Caco-2 (cell line): ENCODE measurements around the gene GLUD2. TPM values are rescaled to one million over a fixed set of nuclear protein-coding genes. Genes with fewer than 3 reads are reported as not detected.
"Not testable (repeated sequence)": the region's sequence is repeated elsewhere in the genome, so short reads cannot be mapped to it uniquely, and the experiment has no call there.

ENCODE experiments used
- BruUV-seq: library from RNA; stranded (reverse); fragments of 400-500 nt; replicated peaks from 2 replicates; lab custom pipeline; 2021; lab: Mats Ljungman, UMichigan
- CTCF ChIA-PET: fragments of 300-600 bp; sonication (Branson Sonifier 250); formaldehyde crosslinking; loops from one replicate; lab custom pipeline; 2022; ENCODE audit warnings: antibody characterized with exemption; lab: Charles Lee
- POLR2A ChIA-PET: fragments of 300-600 bp; sonication (Branson Sonifier 250); formaldehyde crosslinking; loops from one replicate; lab custom pipeline; 2022; ENCODE audit warnings: antibody characterized with exemption; lab: Charles Lee
- DNase-seq, 2 experiments: peaks; one replicate each; pipeline versions ENCODE4 v3.0.0 to v3.0.0-alpha.2; 2020 to 2022
- H3K27me3 ChIP-seq: replicated peaks from 2 replicates; pipeline ENCODE4 v1.6.0; 2011; ENCODE audit warnings: low read length; ENCODE audit not compliant: control insufficient read depth, insufficient read depth
- H3K36me3 ChIP-seq: 2 replicates; pipeline ENCODE4 v1.5.1; 2011; ENCODE audit warnings: low read length; ENCODE audit not compliant: control insufficient read depth, insufficient read depth
- H3K4me1 ChIP-seq: fragments of 250-450 bp; sonication (Bioruptor Pico); 2 replicates; pipeline ENCODE4 v1.5.1; 2020; ENCODE audit warnings: mild to moderate bottlenecking
- H3K4me3 ChIP-seq: 2 replicates; pipeline ENCODE4 v1.5.1; 2011; ENCODE audit warnings: low read depth, mild to moderate bottlenecking, control low read depth, low read length
- H3K9me3 ChIP-seq: fragments of 250-450 bp; sonication (Bioruptor Pico); 2 replicates; pipeline ENCODE4 v1.5.1; 2020; ENCODE audit warnings: mild to moderate bottlenecking, moderate library complexity
- H3K27ac Mint-ChIP-seq: one replicate; pipeline ENCODE4 v1.8.0; 2022; ENCODE audit warnings: mixed read lengths; ENCODE audit not compliant: unreplicated experiment
- H3K27me3 Mint-ChIP-seq: one replicate; pipeline ENCODE4 v1.8.0; 2022; ENCODE audit warnings: mixed read lengths; ENCODE audit not compliant: insufficient read depth, unreplicated experiment
- H3K36me3 Mint-ChIP-seq: one replicate; pipeline ENCODE4 v1.8.0; 2022; ENCODE audit warnings: mild to moderate bottlenecking, mixed read lengths; ENCODE audit not compliant: insufficient read depth, unreplicated experiment
- H3K4me1 Mint-ChIP-seq: one replicate; pipeline ENCODE4 v1.8.0; 2022; ENCODE audit warnings: low read depth, mixed read lengths; ENCODE audit not compliant: unreplicated experiment
- H3K4me3 Mint-ChIP-seq: one replicate; pipeline ENCODE4 v1.8.0; 2022; ENCODE audit warnings: mild to moderate bottlenecking, moderate library complexity, mixed read lengths; ENCODE audit not compliant: unreplicated experiment
- H3K9me3 Mint-ChIP-seq: one replicate; pipeline ENCODE4 v1.8.0; 2022; ENCODE audit warnings: mixed read lengths; ENCODE audit not compliant: unreplicated experiment
- intact Hi-C: fragments of 100-400 bp; cut with micrococcal nuclease; formaldehyde crosslinking; loops from one replicate; pipeline ENCODE4 v1.10.0; 2022; ENCODE audit not compliant: unreplicated experiment
- total RNA-seq: library from RNA; stranded (reverse); gene quantifications from 2 replicates; pipeline ENCODE4 v1.2.3, GENCODE V29; 2022
- TF ChIP-seq, protein P1 (sequence below), 2 experiments: fragments of 200-600 bp in 1 of 2; IDR thresholded peaks; 1 replicate in 1 of 2; 2 replicates in 1 of 2; pipeline versions ENCODE4 v1.5.1 to v1.8.0; 2011 to 2022; ENCODE audit warnings: antibody characterized with exemption in 1 of 2, control low read depth in 1 of 2, inconsistent platforms in 1 of 2, low read depth in 1 of 2, low read length in 1 of 2, mild to moderate bottlenecking in 1 of 2, moderate library complexity in 1 of 2; ENCODE audit not compliant: insufficient read depth in 1 of 2, severe bottlenecking in 1 of 2, unreplicated experiment in 1 of 2

GLUD2 gene
- total RNA-seq, 1 experiment from 2014 or later = 1.3 TPM

- POLR2A ChIA-PET = no interaction called here
- Mint-ChIP-seq H3K4me3 (no peak overlapping the region), H3K36me3 (no peaks in the 10 kb centered on the region), H3K4me1 (no peaks in the 10 kb centered on the region), H3K27ac (no peak overlapping the region), H3K9me3 (no peaks in the 10 kb centered on the region), H3K27me3 (no peaks in the 10 kb centered on the region)
- no TSS peak for BruUV-seq
- H3K36me3 ChIP-seq = no peaks in the 10 kb centered on the region
- H3K4me1 ChIP-seq = no peaks in the 10 kb centered on the region
- no peaks in the 10 kb centered on the region for H3K9me3 ChIP-seq
- TF ChIP-seq, protein P1, sequence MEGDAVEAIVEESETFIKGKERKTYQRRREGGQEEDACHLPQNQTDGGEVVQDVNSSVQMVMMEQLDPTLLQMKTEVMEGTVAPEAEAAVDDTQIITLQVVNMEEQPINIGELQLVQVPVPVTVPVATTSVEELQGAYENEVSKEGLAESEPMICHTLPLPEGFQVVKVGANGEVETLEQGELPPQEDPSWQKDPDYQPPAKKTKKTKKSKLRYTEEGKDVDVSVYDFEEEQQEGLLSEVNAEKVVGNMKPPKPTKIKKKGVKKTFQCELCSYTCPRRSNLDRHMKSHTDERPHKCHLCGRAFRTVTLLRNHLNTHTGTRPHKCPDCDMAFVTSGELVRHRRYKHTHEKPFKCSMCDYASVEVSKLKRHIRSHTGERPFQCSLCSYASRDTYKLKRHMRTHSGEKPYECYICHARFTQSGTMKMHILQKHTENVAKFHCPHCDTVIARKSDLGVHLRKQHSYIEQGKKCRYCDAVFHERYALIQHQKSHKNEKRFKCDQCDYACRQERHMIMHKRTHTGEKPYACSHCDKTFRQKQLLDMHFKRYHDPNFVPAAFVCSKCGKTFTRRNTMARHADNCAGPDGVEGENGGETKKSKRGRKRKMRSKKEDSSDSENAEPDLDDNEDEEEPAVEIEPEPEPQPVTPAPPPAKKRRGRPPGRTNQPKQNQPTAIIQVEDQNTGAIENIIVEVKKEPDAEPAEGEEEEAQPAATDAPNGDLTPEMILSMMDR (IDR thresholded peaks at IDR 0.05; ENCODE audit: insufficient read depth in 1 of 2, low read depth in 1 of 2, low read length in 1 of 2, severe bottlenecking in 1 of 2, unreplicated experiment in 1 of 2) = no peak
- intact Hi-C loops = no loop called here
- no peaks in the 10 kb centered on the region for H3K27me3 ChIP-seq
- DNase-seq = no peak
- H3K4me3 ChIP-seq = no peak overlapping the region
- CTCF ChIA-PET = no interaction called here
Observed at GRCh38 chrX:121052122-121052521, 4.7 kb downstream of the GLUD2 start.

GRCh38 chrX:121062289-121062688, 14.9 kb downstream of the GLUD2 start:
- TF ChIP-seq, protein P1 (IDR thresholded peaks at IDR 0.05; ENCODE audit: insufficient read depth in 1 of 2, low read depth in 1 of 2, low read length in 1 of 2, severe bottlenecking in 1 of 2, unreplicated experiment in 1 of 2) = no peak
- Histone ChIP-seq H3K4me3 (no peak overlapping the region), H3K27me3 (no peaks in the 10 kb centered on the region), H3K36me3 (no peaks in the 10 kb centered on the region), H3K4me1 (no peaks in the 10 kb centered on the region), H3K9me3 (no peaks in the 10 kb centered on the region)
- Mint-ChIP-seq H3K9me3 (no peaks in the 10 kb centered on the region), H3K4me1 (no peaks in the 10 kb centered on the region), H3K36me3 (no peaks in the 10 kb centered on the region), H3K27me3 (no peaks in the 10 kb centered on the region), H3K4me3 (no peak overlapping the region), H3K27ac (no peak overlapping the region)
- POLR2A ChIA-PET = no interaction called here
- intact Hi-C loops = no loop called here
- no TSS peak for BruUV-seq
- no peak for DNase-seq
- CTCF ChIA-PET = no interaction called here

- H3K4me3 ChIP-seq = no peak overlapping the region
- TF ChIP-seq, protein P1 (IDR thresholded peaks at IDR 0.05; ENCODE audit: insufficient read depth in 1 of 2, low read depth in 1 of 2, low read length in 1 of 2, severe bottlenecking in 1 of 2, unreplicated experiment in 1 of 2) = no peak
- no peaks in the 10 kb centered on the region for H3K9me3 ChIP-seq
- Mint-ChIP-seq H3K27ac (no peak overlapping the region), H3K4me3 (no peak overlapping the region), H3K9me3 (no peaks in the 10 kb centered on the region), H3K4me1 (no peaks in the 10 kb centered on the region), H3K36me3 (no peaks in the 10 kb centered on the region), H3K27me3 (no peaks in the 10 kb centered on the region)
- POLR2A ChIA-PET = no interaction called here
- no peaks in the 10 kb centered on the region for H3K27me3 ChIP-seq
- no TSS peak for BruUV-seq
- DNase-seq = no peak
- no peaks in the 10 kb centered on the region for H3K4me1 ChIP-seq
- intact Hi-C loops = no loop called here
- no peaks in the 10 kb centered on the region for H3K36me3 ChIP-seq
- CTCF ChIA-PET = no interaction called here
Observed at GRCh38 chrX:121064579-121064978, 17.2 kb downstream of the GLUD2 start.

DNA sequence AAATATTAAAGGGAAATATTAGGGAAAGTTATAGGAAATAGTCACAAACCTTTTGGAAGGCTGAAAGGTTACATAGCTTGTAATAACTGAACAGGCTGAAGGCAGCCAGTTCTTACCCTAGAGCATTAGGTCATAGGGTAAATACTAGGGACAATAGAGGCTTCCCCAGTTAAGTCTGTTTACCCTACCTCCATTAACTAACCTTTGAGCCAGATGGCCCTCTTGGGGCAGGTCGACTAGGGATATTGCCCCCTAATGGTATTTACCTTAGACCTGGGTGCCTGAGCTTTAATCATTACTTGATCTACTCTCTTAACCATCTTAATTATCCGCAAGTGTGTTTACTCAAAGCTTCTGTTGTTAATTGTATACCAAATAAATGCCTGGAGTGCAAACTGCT, 36.8 kb downstream of the GLUD2 start:
- intact Hi-C loops, H3K36me3 ChIP-seq, H3K27me3 ChIP-seq, H3K4me1 Mint-ChIP-seq, POLR2A ChIA-PET, H3K4me1 ChIP-seq, H3K36me3 Mint-ChIP-seq, H3K9me3 Mint-ChIP-seq, H3K9me3 ChIP-seq, H3K4me3 Mint-ChIP-seq, H3K27ac Mint-ChIP-seq, CTCF ChIA-PET, H3K27me3 Mint-ChIP-seq, BruUV-seq, H3K4me3 ChIP-seq: not testable (repeated sequence)
- peak in 1 of 2 experiments; percentile 0 for DNase-seq
